Measurements from ENCODE around the gene PGAP1.

GRCh38 chr2:196935432-196935831 is 8.9 kb upstream of the PGAP1 start:
- TF ChIP-seq CTCF (IDR thresholded peaks at IDR 0.05) (no peak), POLR2AphosphoS5 (IDR thresholded peaks at IDR 0.05; ENCODE audit: low read depth, low read length) (no peak), REST (IDR thresholded peaks at IDR 0.05; ENCODE audit: insufficient read depth in 1 of 2, low read depth in 2 of 2, low read length in 1 of 2) (no peak), SIN3A (IDR thresholded peaks at IDR 0.05; ENCODE audit: borderline replicate concordance, insufficient read depth, low read depth, low read length) (no peak)
